ENCODE results near the gene ZNF362. TPM values are rescaled to one million over a fixed set of nuclear protein-coding genes. Genes with fewer than 3 reads are reported as not detected.

ZNF362 gene
- total RNA-seq, 3 donors from 2014 or later (not counting 1 experiment from before 2014, with no cell fraction given): 34.7 to 39.1 (median 38.3) TPM

DNA sequence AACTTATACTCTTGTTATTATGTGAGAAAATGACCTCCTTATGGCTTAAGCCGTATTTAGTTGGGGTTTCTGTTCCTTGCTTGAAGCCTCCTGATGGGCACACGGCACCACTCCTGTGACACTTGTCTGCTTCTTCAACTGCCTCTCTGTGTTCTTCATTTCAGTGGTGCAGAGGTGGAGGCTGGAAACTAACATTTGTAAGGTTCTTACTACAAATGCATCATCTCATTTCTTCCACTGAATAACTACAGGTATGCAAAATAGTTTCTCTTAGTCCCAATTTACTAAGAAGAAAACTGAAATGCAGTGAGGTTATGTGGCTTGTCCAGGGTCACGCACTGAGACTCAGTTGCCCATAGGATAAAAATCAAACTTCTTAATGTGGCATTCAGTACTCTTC, 23.6 kb upstream of the ZNF362 start:
- no peak for ATAC-seq
- no peak overlapping the region for H3K4me3 Mint-ChIP-seq
- 65% methylated on average over 2 of the region's 3 CpGs for WGBS (ENCODE audit: insufficient coverage)

DNA sequence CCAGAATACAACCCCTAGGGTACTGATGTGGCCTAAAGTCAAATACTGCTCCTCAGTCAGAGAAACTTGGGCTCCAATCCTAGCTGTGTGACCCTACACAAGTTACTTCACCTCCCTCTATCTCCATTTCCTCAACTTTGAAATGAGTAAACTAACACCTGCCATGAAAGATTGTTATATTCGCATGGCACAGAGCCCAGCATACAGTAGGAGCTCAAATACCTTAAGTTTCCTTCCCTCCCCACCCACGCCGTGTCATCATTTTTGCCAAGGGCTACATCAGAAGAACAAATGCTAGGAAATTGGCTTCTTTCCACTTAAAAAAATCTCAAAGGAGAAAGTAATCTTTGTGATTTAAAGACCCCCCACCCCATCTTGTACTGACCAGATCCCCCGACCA, 22.2 kb upstream of the ZNF362 start:
- Histone ChIP-seq H3K4me3 (ENCODE audit: low read length) (no peak overlapping the region), H3K9me3 (ENCODE audit: control insufficient read depth, insufficient read depth, low read length) (no peaks in the 10 kb centered on the region), H3K27me3 (ENCODE audit: control insufficient read depth, insufficient read depth, low read length) (no peaks in the 10 kb centered on the region), H3K4me1 (ENCODE audit: control insufficient read depth, insufficient read depth, low read length) (peaks cover 6% of the 10 kb centered on the region), H3K36me3 (ENCODE audit: control insufficient read depth, insufficient read depth, low read length) (no peaks in the 10 kb centered on the region), H3K27ac (ENCODE audit: low read length) (no peak overlapping the region)
- no peak for ATAC-seq
- H3K9me3 Mint-ChIP-seq: no peaks in the 10 kb centered on the region
- WGBS (ENCODE audit: insufficient coverage): 83% methylated on average over 4 of the region's 4 CpGs
- peaks cover 5 to 6% of the 10 kb centered on the region in 2 donors for H3K4me1 Mint-ChIP-seq
- no peak overlapping the region for H3K27ac Mint-ChIP-seq
- TF ChIP-seq, protein P1, sequence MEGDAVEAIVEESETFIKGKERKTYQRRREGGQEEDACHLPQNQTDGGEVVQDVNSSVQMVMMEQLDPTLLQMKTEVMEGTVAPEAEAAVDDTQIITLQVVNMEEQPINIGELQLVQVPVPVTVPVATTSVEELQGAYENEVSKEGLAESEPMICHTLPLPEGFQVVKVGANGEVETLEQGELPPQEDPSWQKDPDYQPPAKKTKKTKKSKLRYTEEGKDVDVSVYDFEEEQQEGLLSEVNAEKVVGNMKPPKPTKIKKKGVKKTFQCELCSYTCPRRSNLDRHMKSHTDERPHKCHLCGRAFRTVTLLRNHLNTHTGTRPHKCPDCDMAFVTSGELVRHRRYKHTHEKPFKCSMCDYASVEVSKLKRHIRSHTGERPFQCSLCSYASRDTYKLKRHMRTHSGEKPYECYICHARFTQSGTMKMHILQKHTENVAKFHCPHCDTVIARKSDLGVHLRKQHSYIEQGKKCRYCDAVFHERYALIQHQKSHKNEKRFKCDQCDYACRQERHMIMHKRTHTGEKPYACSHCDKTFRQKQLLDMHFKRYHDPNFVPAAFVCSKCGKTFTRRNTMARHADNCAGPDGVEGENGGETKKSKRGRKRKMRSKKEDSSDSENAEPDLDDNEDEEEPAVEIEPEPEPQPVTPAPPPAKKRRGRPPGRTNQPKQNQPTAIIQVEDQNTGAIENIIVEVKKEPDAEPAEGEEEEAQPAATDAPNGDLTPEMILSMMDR (IDR thresholded peaks at IDR 0.05): no peak
- H3K27me3 Mint-ChIP-seq (ENCODE audit: low read depth in 2 of 2): peaks cover 3 to 4% of the 10 kb centered on the region in 2 donors
- no peak for DNase-seq
- no peaks in the 10 kb centered on the region for H3K36me3 Mint-ChIP-seq
- intact Hi-C loops (cut with micrococcal nuclease): no loop called here
- no peak overlapping the region for H3K4me3 Mint-ChIP-seq

More for the DNA sequence above, 23.6 kb upstream of the ZNF362 start:
- TF ChIP-seq, protein P1 (IDR thresholded peaks at IDR 0.05): no peak
- H3K36me3 Mint-ChIP-seq: no peaks in the 10 kb centered on the region
- intact Hi-C loops (cut with micrococcal nuclease): no loop called here
- Histone ChIP-seq H3K27me3 (ENCODE audit: control insufficient read depth, insufficient read depth, low read length) (no peaks in the 10 kb centered on the region), H3K36me3 (ENCODE audit: control insufficient read depth, insufficient read depth, low read length) (no peaks in the 10 kb centered on the region), H3K9me3 (ENCODE audit: control insufficient read depth, insufficient read depth, low read length) (no peaks in the 10 kb centered on the region), H3K27ac (ENCODE audit: low read length) (no peak overlapping the region), H3K4me1 (ENCODE audit: control insufficient read depth, insufficient read depth, low read length) (peaks cover 5% of the 10 kb centered on the region), H3K4me3 (ENCODE audit: low read length) (no peak overlapping the region)
- no peak for DNase-seq
- H3K9me3 Mint-ChIP-seq: no peaks in the 10 kb centered on the region
- peaks cover 15 to 16% of the 10 kb centered on the region in 2 donors for H3K27me3 Mint-ChIP-seq (ENCODE audit: low read depth in 2 of 2)
- H3K27ac Mint-ChIP-seq: no peak overlapping the region
- peaks cover 5% of the 10 kb centered on the region in 2 donors for H3K4me1 Mint-ChIP-seq

DNA sequence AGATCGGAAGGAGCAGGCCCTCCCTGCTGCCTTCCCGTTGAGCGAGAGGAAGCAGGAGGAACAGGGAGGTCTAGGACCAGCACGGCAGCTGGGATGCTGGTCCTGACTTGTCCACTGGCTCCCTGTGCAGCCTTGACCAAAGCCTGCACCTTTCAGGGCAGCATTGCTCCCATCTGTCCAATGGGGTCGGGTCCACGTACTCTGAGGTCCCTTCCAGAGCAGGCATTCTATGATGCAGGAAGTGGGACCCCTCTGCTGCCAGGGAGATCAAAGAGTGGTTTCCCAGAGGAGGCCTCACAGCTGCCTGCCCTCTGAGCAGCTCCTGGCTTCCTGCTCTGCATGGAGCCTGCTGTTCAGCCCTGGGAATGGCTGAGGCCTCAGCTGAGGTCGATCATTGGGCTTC, 21.7 kb upstream of the ZNF362 start:
- Mint-ChIP-seq H3K9me3 (no peaks in the 10 kb centered on the region), H3K27ac (no peak overlapping the region), H3K4me3 (no peak overlapping the region), H3K36me3 (no peaks in the 10 kb centered on the region), H3K4me1 (peaks cover 5 to 6% of the 10 kb centered on the region in 2 donors), H3K27me3 (ENCODE audit: low read depth in 2 of 2) (peaks cover 1 to 6% of the 10 kb centered on the region in 2 donors)
- ATAC-seq (no peak), DNase-seq (no peak)
- Histone ChIP-seq H3K4me3 (ENCODE audit: low read length) (no peak overlapping the region), H3K27me3 (ENCODE audit: control insufficient read depth, insufficient read depth, low read length) (no peaks in the 10 kb centered on the region), H3K36me3 (ENCODE audit: control insufficient read depth, insufficient read depth, low read length) (no peaks in the 10 kb centered on the region), H3K9me3 (ENCODE audit: control insufficient read depth, insufficient read depth, low read length) (no peaks in the 10 kb centered on the region), H3K27ac (ENCODE audit: low read length) (no peak overlapping the region), H3K4me1 (ENCODE audit: control insufficient read depth, insufficient read depth, low read length) (peaks cover 6% of the 10 kb centered on the region)
- intact Hi-C loops (cut with micrococcal nuclease): no loop called here
- TF ChIP-seq, protein P1 (IDR thresholded peaks at IDR 0.05): no peak
- 64% methylated on average over 7 of the region's 7 CpGs for WGBS (ENCODE audit: insufficient coverage)

DNA sequence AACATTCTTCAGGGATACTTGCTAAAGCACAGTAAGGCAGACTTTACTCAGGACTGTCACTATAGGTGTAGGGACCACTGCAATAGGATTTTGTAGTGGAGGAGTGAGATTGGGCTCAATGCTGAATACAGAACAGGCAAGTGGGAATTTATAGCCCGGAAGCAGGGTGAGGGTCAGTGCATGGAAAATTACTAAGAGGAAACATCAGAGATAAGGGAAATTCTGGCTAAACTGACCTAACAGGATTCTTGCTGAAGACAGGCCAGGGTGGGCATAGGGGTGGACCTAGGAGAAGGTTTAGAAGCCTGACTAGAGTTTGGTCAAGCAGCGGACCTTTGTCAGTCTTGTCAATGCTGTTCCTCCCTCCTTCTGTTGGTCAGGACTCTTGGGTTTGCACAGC, 20.8 kb upstream of the ZNF362 start:
- Mint-ChIP-seq H3K27ac (no peak overlapping the region), H3K4me3 (no peak overlapping the region), H3K36me3 (no peaks in the 10 kb centered on the region), H3K4me1 (peaks cover 5 to 6% of the 10 kb centered on the region in 2 donors), H3K9me3 (no peaks in the 10 kb centered on the region), H3K27me3 (ENCODE audit: low read depth in 2 of 2) (peaks cover 0 to 8% of the 10 kb centered on the region in 2 donors)
- TF ChIP-seq, protein P1 (IDR thresholded peaks at IDR 0.05): no peak
- H3K27me3 ChIP-seq (ENCODE audit: control insufficient read depth, insufficient read depth, low read length): no peaks in the 10 kb centered on the region
- no peaks in the 10 kb centered on the region for H3K9me3 ChIP-seq (ENCODE audit: control insufficient read depth, insufficient read depth, low read length)
- H3K36me3 ChIP-seq (ENCODE audit: control insufficient read depth, insufficient read depth, low read length): no peaks in the 10 kb centered on the region
- intact Hi-C loops (cut with micrococcal nuclease): no loop called here
- ATAC-seq (no peak), DNase-seq (no peak)
- no peak overlapping the region for H3K27ac ChIP-seq (ENCODE audit: low read length)
- WGBS (ENCODE audit: insufficient coverage): 98% methylated on average over 2 of the region's 2 CpGs
- no peak overlapping the region for H3K4me3 ChIP-seq (ENCODE audit: low read length)
- H3K4me1 ChIP-seq (ENCODE audit: control insufficient read depth, insufficient read depth, low read length): peaks cover 6% of the 10 kb centered on the region
